Coronary artery (tissue), 2 donors: Measurements from ENCODE around the gene TMEM53.

Source experiments
- DNase-seq: peaks from one replicate; pipeline ENCODE4 v3.0.0-alpha.2; 2017; ENCODE audit warnings: low spot score
- H3K27ac ChIP-seq, 2 donors: fragments of 200-600 bp; sonication (generic); one replicate each; pipeline ENCODE4 v1.5.1; 2016 to 2019
- H3K4me3 ChIP-seq: fragments of 200-600 bp; sonication (generic); 2 replicates; pipeline ENCODE4 v1.5.1; 2016; ENCODE audit warnings: mild to moderate bottlenecking, moderate library complexity
- TF ChIP-seq, protein P1 (sequence below): fragments of 200-600 bp; sonication (generic); IDR thresholded peaks from one replicate; pipeline ENCODE4 v1.5.1; 2019; ENCODE audit warnings: antibody characterized with exemption

TMEM53 gene

DNA sequence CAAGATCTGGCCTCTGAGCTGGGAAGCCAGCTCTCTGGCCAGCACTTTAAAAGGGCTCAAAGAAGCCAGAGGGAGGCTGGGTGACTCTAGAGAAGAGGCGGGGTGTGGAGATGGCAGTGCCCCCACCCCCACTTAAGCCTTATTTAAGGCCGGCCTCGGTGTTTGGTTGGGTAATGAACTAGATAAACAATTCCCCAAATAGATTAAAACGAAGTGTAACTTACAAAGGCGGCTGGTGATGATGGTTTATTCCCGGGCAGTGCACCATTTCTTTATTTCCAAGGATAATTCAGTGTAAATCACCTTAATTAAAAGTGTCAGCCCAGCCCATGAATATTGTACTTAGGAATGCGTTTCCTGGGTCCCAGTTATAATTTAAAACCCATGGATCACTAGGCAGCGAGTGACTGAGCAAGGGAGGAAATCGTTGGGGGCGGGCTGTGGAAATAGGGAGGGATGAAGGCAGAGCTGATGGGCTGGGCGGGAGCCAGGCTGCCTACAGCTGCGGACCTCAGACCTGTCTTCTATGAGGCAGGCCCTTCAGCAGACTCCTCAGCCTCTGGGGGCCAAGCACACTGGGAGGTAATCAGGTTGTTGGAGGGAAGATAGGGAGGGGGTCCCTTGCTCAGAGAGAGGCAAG, 54.9 kb downstream of the TMEM53 start:
- Histone ChIP-seq H3K4me3 (no peak overlapping the region), H3K27ac (no peak overlapping the region)
- no peak for DNase-seq
- TF ChIP-seq, protein P1, sequence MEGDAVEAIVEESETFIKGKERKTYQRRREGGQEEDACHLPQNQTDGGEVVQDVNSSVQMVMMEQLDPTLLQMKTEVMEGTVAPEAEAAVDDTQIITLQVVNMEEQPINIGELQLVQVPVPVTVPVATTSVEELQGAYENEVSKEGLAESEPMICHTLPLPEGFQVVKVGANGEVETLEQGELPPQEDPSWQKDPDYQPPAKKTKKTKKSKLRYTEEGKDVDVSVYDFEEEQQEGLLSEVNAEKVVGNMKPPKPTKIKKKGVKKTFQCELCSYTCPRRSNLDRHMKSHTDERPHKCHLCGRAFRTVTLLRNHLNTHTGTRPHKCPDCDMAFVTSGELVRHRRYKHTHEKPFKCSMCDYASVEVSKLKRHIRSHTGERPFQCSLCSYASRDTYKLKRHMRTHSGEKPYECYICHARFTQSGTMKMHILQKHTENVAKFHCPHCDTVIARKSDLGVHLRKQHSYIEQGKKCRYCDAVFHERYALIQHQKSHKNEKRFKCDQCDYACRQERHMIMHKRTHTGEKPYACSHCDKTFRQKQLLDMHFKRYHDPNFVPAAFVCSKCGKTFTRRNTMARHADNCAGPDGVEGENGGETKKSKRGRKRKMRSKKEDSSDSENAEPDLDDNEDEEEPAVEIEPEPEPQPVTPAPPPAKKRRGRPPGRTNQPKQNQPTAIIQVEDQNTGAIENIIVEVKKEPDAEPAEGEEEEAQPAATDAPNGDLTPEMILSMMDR: no peak

DNA sequence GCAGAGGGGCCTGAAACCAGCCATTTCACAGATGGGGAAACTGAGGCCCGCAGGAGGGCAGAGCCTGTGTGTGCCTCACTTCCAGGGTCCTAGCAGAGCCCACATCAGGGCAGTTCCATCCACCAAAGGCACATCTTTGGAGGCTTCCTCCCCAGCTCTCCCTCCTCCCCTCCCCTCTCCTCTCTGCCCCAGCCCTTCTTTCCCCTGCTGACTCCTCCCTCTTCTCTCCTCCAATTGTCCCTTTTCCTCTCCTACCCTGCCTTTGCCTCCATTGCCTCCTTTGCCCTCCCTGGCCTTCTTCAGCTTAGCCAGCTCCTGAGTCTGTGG, 56.6 kb downstream of the TMEM53 start:
- Histone ChIP-seq H3K27ac (no peak overlapping the region), H3K4me3 (peak overlapping the region; percentile 64)
- no peak for DNase-seq
- TF ChIP-seq, protein P1: no peak

DNA sequence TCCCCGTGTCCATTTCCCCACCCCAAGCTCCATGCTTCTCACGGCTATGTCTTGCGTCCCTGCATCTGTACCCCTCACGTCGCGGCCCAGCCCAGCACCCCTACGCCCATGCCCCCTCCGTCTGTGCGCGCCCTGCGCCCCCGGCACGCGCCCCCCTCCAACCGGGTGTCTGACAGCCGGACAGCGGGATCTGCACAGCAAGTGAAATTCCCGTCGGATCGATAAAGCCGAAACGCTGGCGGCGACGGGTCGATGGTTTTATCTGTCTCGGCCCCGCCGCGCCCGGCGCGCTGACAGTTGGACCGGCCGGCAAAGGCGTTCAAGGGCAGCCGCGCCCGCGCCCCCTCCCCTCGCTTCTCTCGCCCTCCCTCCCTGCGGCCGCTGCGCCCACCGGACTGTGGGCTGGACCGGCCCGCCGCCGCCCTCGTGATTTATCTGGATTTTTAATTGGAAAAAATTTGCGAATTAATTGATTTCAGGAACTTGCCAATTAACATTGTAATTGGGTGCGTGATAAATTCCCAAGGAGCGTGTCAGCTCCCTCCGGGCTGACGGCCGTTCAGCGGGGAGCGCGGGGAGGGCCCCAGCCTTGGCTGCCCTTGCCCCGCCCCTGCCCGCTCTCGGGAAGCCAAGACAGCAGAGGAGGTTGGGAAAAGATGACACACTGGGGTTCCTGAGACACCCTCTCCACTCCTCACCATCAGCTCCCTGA, 57.1 kb downstream of the TMEM53 start:
- TF ChIP-seq, protein P1: no peak
- DNase-seq: no peak
- Histone ChIP-seq H3K27ac (no peak overlapping the region), H3K4me3 (peak overlapping the region; percentile 64)

DNA sequence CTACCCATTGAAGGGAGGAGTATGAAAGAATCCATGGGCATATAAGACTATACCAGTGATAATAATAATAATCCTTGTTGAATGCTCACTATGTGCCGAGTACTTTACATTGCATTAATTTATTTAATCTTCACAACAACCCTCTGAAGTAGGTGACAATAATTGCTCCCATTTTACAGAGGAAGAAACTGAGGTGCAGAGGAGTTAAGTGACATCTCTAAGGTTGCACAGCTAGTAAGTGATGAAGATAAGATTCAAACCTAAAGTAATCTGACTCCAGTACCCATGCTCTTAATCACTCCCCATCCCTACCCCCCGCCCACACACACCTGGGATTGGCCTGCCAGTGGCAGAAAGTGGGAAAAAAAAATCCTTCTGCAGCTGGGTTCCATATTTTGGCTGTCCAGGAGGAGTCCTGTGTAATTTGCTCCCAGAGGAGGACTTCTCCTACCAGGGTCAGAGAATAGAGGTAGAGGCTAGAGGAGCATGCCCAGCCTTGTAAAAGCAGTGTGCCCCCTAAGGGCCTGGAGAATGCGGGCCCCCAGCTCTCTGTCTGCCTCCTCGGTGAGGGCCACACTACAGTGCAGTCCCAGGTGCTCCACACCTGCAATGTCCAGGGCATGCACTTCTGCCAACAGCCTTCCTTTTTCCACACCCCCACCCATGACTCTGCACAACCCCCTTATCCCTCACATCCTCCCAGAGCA, 57.8 kb downstream of the TMEM53 start:
- H3K27ac ChIP-seq: no peak overlapping the region

DNA sequence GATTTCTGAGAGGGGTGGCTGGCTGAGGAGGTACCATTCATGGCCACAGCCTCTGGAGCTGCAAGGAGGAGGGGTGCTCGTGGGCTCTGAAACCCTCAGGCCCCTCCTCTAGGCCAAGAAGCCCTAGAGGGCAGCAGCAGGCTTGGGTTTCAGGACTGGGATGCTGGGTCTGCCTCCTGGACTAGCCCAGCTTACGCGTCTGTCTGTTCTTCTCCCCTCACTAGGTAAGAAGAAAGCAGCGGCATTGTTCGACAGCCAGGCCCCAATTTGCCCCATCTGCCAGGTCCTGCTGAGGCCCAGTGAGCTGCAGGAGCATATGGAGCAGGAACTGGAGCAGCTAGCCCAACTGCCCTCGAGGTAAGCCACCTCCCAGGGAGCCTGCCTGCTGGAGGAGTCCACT, 60.3 kb downstream of the TMEM53 start:
- TF ChIP-seq, protein P1: no peak
- no peak overlapping the region for H3K27ac ChIP-seq

More for the DNA sequence above, 57.8 kb downstream of the TMEM53 start:
- TF ChIP-seq, protein P1: no peak
- no peak for DNase-seq
- peak overlapping the region; percentile 64 for H3K4me3 ChIP-seq

DNA sequence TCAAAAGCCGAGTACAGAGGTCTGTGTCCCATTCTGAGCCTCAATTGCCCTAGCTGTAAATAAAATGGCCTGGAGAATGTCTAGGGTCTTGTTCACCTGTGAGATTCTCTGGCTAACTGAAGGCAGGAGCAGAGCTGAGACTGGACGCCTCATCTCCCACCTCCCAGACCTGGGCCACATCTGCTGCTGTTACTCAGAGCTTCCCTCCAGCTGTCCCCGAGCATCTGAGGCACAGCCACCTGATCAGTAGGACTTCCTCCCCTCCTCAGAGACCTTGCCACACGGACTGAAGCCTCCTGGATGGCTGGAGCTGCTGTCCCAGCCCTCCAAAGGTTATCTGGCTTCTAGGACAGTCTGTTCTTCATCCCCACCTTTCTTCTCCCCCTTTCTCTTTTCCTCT, 62.4 kb downstream of the TMEM53 start:
- TF ChIP-seq, protein P1: no peak
- H3K27ac ChIP-seq: no peak overlapping the region
- no peak for DNase-seq
- H3K4me3 ChIP-seq: no peak overlapping the region

More for the DNA sequence above, 60.3 kb downstream of the TMEM53 start:
- DNase-seq: no peak
- no peak overlapping the region for H3K4me3 ChIP-seq

DNA sequence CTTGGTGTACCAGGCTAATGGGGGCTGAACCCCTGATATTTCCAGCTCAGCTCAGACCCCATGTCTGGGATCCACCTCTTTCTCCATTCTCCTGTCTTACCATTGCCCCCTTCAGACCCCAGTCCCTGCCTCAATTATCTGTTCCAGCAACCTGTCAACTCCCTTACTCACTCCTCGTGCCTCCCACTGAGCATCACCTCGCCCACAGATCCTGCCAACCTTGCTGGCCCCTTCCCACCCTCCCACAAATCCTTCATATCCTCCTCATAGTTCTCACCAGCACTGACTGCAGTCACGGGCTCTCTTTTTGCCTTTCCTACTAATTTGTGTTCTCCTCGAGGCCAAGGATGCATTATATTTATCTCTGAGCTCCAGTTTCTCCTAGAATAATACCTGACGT, 62.9 kb downstream of the TMEM53 start:
- TF ChIP-seq, protein P1: no peak
- no peak overlapping the region for H3K4me3 ChIP-seq
- no peak overlapping the region for H3K27ac ChIP-seq
- no peak for DNase-seq
